HG03460 (cell line): ENCODE measurements around the gene PLTP.
"Not testable (repeated sequence)": the region's sequence is repeated elsewhere in the genome, so short reads cannot be mapped to it uniquely, and the experiment has no call there.

Experiments used
- ATAC-seq: cut with Tn5 transposase; IDR thresholded peaks from one replicate; pipeline ENCODE4 v1.9.1; 2021; ENCODE audit not compliant: unreplicated experiment

The PLTP gene, protein sequence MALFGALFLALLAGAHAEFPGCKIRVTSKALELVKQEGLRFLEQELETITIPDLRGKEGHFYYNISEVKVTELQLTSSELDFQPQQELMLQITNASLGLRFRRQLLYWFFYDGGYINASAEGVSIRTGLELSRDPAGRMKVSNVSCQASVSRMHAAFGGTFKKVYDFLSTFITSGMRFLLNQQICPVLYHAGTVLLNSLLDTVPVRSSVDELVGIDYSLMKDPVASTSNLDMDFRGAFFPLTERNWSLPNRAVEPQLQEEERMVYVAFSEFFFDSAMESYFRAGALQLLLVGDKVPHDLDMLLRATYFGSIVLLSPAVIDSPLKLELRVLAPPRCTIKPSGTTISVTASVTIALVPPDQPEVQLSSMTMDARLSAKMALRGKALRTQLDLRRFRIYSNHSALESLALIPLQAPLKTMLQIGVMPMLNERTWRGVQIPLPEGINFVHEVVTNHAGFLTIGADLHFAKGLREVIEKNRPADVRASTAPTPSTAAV

GRCh38 chr20:45911486-45912343, at the start of gene PLTP:
PLTP (minus strand) TSS chr20:45912155; CDS start chr20:45911452, 703 bp downstream.
- no peak for ATAC-seq

- ATAC-seq, result no peak
Measured at GRCh38 chr20:45959956-45960630, 48.1 kb upstream of the PLTP start.

DNA sequence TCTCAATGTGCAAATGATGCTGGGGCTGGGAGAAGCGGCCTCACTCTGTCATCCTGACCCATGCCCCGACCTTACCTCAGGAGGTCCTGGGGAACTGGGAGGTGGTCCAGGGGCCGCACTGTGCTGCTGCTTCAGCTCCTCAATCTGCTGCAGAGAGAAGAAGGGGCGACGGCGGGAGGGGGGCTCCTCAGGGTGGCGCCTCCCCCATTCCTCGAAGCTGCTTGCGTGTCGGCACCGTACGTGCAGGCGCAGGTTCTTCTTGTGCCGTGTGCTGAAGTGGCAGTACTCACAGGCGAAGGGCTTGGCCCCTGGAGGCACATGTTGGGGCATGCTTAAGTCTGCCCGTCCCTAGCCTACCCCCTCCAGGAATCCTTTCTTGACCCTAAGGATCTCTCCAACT, 47.2 kb upstream of the PLTP start:
- no peak for ATAC-seq

DNA sequence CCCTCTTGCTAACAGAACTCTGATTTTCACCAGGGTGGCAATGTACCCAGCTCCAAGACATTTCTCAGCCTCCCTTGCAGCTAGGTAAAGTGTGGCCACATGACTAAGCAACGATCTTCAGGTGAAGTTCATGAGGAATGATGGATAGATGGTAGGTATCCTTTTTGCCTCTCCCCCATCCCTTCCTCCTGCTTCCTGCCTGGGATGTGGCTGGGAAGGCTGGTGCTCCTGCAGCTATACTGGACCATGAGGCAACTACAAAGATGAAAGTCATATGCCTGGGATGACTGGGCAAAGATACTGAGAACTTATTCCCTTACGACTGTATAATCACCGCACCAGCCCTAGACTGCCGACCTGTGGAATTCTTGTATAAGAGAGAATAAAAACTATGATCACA, 46.6 kb upstream of the PLTP start:
- ATAC-seq, result no peak

DNA sequence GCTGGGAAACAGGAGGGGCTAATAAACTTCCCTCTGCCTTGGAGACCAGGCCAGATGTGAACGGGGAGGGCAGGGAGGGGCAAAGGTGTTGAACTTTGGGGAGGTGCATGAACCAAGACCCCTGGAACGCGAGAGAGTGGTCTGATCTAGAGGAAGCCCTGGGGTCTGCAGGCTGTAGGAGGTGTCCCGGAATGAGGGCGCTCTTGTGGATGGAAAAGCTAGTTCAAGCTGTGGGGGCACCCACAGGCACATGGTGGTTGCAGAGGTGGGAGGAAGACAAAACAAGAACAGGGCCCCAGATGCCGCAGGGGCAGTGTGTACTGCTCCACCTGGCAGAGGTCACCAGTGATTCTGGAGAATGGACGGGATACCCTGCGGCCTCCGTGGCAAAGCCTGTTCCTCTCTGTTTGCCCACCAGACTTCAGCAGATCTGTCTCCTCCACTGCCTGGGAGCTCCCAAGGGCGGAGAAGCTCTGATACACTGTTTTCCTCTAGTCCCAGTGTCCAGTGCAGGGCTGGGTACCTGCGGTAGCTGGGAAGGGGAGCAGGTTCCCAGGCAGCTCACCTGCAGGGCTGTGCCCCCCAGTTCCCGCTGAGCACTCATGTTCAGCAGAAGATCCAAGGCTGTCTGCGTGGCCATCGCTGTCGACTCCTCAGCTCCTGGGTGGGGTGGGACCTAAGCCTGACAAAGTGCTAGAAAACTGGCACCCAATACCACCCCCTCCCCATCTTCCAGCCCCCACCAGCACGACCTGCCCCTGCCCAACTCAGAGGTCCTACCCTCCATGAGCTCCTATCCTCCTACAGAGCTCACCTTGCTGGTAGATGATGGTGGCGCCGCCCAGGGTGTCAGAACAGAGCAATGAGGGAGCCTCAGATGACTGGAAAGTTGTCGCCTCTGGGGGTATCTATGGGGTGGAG, 45.3 kb upstream of the PLTP start:
- no peak for ATAC-seq

GRCh38 chr20:45956326-45956725, 44.4 kb upstream of the PLTP start:
- not testable (repeated sequence) for ATAC-seq

GRCh38 chr20:45953672-45954071, 41.7 kb upstream of the PLTP start:
- no peak for ATAC-seq

GRCh38 chr20:45952861-45953260, 40.9 kb upstream of the PLTP start:
- ATAC-seq, result no peak

DNA sequence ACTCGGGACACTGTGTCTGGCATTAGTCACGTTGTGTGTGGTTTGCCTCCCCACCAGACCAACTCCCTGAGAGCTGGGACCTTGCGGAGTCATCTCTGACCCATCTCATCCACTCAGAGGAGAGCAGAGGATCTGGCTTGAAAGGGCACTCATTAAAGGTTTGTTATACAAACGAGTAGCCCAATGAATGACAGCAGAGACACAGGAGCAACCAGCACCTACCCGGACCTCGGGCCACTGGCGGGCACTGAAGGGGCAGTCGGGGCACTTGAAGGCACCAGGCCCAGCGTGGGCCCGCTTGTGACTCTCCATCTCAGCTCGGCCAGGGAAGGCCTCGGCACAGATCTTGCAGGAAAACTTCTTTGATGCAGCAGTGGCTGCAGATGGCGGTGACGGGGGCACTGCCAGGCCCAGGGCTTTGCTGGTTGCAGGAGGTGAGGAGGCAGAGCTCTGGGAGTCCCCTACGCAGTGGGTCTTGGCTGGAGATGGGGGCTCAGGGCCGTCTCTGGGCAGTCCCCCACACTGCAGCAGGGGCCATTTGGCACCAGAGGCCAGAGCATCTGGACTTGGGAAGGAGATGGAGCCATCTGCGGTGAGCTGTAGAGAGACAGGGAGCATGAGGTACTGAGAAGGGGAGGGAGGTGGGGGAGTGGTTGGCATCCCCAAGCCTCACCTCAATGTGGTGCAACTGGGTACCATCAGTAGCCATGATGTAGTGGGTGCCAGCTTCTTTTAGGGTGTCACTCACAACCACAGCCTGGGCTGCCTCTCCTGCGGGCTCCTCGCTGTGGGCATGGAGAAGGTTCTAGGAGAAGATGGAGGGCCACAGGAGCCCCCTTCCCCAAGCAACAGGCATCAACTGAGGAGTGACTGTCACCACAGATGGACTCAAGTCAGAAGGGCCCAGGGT, 40.2 kb upstream of the PLTP start:
- ATAC-seq, result no peak

DNA sequence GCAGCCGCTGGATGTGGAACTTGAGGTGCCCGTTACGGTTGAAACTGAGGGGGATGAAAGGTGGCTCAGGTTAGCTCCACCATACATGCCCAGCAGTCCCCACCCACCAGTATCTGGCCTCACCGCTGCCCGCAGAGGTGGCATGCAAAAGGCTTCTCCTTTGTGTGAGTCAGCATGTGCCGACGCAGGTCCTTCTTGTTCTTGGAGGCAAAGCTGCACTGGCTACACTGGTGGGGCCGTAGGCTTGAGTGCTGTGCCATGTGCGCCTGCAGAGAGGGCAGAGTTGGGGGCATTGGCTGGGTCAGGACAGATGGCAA, 38.3 kb upstream of the PLTP start:
- ATAC-seq, result no peak

GRCh38 chr20:45949542-45950329, 37.8 kb upstream of the PLTP start:
- no peak for ATAC-seq

GRCh38 chr20:45948742-45949541, 37.0 kb upstream of the PLTP start:
- ATAC-seq, result no peak

GRCh38 chr20:45948261-45948733, 36.3 kb upstream of the PLTP start:
- no peak for ATAC-seq

GRCh38 chr20:45947110-45947866, 35.3 kb upstream of the PLTP start:
- no peak for ATAC-seq

DNA sequence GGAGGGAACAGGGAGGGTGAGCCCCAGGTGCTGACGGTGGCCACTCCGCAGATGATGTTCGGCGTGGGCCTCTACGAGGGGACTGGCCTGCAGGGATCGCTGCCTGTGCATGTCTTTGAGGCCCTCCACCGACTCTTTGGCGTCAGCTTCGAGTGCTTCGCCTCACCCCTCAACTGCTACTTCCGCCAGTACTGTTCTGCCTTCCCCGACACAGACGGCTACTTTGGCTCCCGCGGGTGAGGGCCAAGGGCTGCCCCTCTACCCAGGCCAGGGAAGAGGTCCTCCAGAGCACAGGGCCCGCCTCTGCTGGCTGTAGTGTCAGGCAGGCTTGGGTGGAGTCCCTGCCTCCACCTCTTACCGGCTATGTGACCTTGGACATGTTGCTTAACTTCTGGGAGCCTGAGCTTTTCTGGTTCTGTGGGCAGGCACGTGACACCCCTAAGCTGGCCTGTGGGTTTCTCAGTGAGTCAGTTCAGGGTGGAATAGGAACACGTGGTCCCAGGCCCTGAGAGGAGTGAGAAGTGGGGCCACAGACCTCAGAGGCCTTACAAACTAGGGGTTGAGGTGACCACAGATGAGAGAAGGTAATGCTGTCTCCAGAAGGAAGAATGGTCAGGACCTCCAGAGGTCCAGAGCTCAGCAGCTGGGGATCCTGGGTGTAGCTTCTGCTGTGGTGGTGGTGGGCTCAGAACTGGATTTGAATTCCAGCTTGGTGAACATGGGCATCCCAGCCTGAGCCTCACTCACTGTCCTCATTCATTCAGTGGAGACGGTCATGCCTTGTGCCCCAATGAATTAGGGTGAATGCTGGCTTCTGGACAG, 34.4 kb upstream of the PLTP start:
- ATAC-seq, result no peak

GRCh38 chr20:45945678-45946148, 33.8 kb upstream of the PLTP start:
- no peak for ATAC-seq
